T-helper 22 cell (primary cell): ENCODE measurements around the gene FRMD8.
"Not testable (repeated sequence)": the region's sequence is repeated elsewhere in the genome, so short reads cannot be mapped to it uniquely, and the experiment has no call there.

Experiments
- DNase-seq: peaks from one replicate; pipeline ENCODE4 v3.0.0-alpha.2; 2020; ENCODE audit warnings: low read depth

FRMD8 gene

DNA sequence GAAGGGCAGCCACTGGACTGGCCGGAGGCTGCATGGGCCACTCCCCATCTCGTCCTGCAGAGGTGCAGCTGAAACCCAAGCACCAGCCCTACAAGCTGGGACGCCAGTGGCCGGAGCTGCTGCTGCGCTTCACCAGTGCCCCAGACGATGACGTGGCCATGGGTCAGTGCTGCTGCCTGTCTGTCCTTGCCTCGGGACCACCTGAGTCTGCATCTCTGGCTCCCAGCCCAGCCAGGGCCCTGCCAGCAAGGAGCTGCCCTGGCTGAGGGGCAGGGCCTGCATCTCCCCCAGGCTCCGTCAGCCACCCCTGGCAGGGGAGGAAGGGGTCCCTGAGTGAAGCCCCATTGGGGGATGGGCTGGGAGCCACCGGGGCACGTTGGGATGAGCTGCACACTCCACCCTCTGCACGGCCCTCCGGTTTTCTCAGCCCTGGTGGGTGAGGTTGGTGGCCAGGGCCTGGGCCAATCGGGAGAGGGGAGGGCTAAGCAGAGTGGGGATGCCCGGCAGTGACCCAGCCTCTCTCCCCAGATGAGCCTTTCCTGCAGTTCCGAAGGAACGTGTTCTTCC lies 7.2 kb downstream of the FRMD8 start:
- no peak for DNase-seq

DNA sequence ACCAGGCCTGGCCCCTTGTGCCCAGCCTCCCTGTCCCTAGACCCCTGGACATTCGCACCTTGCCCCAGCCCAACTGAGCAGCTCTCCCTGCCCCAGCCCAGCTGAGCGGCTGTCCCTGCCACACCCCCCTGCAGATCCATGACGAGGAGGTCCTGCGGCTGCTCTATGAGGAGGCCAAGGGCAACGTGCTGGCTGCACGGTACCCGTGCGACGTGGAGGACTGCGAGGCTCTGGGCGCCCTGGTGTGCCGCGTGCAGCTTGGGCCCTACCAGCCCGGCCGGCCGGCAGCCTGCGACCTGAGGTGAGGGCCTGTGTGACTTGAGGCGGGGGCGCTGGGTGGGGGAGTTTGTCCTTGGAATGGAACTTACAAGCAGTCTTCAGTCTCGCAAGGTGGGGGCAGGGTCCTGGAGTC lies 7.7 kb downstream of the FRMD8 start:
- no peak for DNase-seq

DNA sequence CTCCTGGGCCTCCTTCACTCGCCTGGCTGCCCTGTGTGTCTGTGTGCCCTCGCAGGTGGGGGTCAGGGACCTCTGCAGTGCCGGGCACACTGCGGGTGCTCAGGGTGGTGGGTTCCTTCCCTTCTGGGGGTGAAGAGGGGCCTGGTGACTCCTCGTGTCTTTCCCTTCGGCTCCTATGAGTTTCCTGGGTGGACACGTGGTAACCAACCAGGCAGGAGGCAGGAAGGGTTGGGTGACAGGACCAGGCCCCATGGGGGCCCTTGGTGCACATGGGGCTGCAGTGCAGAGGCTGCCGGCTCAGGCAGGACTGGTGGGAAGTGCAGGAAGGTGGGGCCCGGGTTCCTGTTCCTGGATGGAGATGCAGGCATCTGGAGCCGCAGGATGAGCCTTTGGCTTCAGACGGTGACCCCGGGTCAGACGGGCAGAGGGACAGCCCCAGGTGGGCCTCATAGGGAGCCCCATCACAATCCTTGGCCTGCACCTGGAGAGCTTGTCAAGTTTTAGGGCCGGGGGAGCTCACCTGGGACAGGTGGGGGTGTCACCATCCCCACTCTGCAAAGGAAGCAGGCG lies 9.6 kb downstream of the FRMD8 start:
- no peak for DNase-seq

DNA sequence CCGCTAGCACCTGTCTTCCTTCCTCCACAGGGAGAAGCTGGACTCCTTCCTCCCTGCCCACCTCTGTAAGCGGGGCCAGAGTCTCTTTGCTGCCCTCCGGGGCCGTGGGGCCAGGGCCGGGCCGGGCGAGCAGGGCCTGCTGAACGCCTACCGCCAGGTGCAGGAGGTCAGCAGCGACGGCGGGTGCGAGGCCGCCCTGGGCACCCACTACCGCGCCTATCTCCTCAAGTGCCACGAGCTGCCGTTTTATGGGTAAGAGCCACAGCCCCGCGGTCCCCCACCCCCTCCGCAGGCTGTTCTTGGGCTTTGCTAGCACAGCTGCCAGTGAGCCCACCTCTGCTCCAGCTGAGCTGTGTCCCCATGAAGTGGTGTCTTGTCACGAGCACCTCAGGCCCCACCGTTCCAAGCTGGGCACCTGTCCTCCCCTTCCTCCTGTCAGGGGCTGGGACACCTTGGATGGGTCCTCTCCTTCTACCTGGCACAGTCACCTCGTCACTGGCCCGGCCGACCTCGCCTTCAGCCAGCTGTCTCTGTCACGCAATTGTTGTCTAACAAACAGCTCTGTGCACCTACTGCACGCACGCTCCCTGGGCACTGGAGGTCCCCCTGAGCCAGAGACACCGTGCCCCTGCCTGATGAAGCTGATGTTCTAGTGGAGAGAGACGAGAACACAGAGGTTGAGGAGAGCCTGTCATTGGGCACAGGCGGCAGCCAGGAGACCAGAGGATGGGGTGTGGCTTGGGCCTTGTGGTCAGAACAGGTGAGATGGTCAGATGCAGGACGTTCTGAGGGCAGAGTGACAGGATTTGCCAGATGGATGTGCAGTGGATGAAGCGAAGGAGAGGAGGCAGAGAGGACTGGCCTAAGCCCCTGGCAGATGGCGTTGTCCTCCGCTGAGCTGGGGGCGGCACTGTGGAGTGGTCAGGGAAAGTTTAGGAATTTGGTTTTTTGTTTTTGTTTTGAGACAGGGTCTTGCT lies 10.6 kb downstream of the FRMD8 start:
- no peak for DNase-seq

DNA sequence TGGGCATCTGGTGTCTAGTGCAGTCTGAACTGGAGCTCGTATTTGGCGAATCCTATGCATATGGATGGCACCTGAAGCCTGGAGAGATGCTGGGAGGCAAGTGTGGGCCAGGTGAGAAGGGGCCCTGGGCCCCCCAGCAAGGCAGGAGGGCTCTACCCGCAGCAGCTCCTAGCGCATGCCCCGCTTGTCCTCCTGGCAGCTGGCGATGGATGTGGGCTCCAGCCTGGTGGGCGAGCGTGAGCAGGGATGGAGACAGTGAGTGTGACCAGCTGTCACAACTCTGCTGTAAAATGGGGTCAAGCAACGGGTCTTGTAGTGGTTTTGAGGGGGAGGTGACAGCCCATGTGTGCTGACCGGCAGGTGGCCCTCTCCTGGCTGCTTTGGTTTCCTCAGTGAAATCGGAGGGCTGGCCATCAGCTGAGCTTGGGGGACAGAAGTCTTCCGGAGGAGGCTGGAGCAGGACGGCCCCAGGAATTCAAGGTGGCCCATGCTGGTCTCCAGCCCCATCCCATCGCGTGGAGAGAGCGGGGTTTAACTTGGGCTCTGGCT lies 12.0 kb downstream of the FRMD8 start:
- DNase-seq, result no peak

DNA sequence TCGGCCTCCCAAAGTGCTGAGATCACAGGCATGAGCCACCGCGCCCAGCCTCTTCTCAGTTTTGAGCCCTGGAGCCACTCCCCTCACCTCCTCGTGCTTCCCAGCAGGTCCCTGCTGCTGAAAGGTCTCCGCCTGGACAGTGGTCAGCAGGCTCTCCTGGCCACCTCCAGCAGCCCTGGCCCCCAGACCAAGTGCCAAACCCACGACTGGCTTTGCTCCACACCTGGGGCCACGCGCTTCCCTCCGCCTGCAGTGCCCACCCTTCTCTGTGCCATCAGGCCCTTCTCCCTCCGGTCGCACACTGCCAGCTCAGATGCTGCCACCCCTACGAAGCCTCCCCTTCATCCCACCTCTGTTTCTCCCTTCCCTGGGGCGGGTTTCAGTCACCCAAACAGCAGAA lies 12.8 kb downstream of the FRMD8 start:
- no peak for DNase-seq

DNA sequence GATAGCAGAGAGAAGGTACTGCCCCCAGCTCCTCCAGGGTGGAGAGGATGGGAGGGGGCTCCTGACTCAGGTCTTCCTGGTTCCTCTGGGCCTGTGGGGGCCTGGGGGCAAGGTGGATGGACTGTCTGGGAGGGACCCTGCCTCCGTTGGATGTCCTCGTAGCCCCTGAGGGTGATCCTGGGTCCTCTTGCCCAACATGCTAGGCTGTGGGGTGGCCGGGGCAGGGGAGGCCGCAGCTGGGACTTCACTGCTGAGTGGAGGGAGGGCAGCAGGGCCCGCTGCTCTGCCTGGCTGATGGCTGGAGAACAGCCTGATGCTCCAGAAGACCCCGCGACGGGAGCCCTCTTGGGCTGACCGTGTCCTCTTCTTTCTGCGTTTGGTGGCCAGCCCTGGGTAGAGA lies 13.4 kb downstream of the FRMD8 start:
- DNase-seq, result no peak

DNA sequence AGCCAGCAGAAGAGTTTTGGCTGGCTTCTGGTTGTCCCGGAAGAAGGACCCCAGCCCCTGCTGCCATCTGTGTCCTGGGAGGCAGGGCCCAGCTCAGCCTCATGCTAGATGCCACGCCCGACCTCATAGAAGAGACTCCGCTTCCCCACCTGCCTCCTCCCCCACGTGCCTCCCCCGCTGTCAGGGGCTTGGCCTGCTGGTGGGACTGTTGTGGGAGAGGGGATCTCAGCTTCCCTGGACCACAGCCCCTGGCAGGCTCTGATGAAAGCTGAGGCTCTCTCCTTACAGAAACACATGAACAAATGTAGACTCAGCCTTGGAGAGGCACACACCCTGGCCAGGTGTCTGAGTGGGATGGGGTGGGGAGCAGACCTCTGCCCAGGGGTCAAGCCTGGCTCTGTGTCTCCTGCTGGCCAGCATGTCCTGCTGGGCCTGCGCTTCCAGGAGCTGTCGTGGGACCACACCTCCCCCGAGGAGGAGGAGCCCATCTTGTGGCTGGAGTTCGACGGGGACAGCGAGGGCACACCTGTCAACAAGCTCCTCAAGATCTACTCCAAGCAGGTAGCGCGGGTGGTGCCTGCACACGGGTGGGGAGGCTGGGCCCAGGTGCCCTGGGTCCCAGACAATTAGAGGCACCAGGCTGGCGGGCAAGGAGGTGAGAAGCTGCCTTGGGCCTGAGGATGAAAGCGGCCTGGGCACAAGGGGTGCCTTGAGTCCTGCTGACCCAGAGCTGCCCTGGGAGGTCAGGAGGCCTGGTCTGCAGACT lies 14.1 kb downstream of the FRMD8 start:
- no peak for DNase-seq

DNA sequence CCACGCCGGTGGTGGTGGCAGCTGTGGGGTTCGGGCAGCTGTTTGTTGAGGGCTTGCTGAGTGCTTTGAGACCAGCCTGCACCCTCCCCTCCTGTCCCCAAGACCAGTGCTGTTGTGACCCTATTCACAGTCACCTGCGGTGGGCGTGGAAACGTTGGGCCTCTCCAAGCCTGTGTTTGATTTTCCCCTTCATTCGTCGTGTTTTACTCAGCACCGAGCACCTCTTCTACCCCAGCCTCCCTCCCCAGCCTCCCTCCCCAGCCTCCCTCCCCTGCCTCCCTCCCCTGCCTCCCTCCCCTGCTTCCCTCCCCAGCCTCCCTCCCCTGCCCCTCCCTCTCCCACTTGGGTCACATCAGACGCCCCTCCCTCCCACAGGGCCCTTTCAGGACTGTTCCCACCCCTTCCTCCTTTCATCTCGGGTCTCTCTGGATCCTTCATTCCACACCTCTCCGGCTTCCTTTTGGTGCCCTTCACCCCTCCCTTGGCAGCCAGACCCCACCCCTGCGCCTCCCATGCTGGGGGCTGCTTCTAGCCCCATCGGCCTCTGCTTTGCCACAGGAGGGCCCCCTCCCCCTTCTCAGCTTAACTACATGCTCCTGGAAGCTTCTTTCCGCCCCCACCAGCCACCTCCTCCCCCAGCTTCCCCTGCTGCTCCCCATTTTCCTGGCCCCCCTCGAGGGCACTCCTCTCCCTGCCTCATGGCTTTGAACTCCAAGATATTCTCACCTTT lies 14.8 kb downstream of the FRMD8 start:
- no peak for DNase-seq

DNA sequence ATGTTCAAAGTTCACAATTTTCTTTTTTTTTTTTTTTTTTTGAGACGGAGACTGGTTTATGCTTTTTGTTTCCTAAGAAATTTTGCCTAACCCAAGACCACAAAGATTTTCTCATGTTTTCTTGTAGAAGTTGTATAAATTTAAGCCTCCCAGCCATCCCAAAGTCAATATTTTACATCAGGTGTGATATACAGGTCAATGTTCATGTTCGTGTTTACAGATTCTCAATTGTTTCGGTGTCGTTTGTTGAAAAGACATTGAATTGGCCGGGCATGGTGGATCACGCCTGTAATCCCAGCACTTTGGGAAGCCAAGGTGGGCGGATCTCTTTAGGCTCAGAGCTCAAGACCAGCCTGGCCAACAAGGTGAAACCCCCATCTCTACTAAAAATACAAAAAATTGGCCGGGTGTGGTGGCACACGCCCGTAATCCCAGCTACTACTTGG lies 15.4 kb downstream of the FRMD8 start:
- no peak for DNase-seq

DNA sequence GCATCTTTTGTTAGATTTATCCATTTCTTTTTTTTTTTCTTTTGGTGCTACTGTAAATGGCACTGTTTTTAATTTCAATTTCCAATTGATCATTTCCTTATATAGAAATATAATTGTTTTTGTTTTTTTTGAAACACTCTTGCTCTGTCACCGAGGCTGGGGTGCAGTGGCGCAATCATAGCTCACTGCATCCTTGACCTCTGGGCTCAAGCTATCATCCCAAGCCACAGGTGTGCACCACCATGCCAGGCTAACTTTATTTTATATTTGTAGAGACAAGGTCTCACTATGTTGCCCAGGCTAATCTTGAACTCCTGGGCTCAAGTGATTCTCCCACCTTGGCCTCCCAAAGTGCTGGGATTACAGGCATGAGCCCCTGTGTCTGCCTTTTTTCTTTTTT lies 16.4 kb downstream of the FRMD8 start:
- DNase-seq, result no peak

DNA sequence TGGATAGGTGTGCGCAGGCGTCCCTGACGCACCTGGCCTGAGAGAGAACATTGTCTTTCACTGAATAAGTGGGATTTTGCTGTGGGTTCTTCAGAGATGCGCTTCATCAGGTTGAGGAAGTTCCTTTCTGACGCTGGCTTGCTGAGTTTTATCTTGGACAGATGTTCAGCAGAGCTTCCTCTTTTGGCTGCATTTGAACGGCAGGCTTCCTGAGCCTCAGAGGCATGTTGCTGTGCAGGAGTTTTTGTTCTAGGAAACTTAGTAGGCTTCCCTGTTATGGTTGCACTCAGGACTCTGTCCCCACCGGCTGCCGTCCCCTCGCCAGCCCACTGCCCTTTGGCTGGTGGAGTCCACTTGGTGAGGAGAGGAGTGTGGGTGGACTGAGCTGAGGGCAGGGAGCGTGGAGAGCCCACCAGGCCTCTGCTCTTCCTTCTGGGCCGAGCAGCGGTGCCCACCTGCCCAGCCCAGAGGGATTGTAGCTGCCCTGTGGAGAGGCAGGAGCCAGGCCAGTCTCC lies 17.2 kb downstream of the FRMD8 start:
- DNase-seq, result no peak

DNA sequence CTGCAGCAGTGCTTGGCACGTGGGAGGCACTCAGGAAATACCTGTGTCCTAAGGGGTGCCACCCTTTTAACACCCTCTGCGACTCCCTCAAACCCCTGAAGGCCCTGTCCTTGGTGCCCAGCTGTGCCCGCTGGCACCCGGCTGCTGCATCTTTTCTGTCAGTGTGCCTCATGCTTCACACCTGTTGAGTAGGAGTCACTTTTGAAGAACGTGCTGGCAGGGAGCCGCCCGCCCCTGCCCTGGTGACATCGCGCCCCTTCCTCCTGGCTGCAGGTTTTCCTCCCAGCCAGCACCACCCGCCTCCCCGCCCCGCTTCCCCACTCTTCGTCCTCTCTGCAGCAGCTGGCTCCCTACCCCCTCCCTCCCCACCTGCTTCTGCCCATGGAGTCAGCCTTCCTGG lies 17.8 kb downstream of the FRMD8 start:
- no peak for DNase-seq

DNA sequence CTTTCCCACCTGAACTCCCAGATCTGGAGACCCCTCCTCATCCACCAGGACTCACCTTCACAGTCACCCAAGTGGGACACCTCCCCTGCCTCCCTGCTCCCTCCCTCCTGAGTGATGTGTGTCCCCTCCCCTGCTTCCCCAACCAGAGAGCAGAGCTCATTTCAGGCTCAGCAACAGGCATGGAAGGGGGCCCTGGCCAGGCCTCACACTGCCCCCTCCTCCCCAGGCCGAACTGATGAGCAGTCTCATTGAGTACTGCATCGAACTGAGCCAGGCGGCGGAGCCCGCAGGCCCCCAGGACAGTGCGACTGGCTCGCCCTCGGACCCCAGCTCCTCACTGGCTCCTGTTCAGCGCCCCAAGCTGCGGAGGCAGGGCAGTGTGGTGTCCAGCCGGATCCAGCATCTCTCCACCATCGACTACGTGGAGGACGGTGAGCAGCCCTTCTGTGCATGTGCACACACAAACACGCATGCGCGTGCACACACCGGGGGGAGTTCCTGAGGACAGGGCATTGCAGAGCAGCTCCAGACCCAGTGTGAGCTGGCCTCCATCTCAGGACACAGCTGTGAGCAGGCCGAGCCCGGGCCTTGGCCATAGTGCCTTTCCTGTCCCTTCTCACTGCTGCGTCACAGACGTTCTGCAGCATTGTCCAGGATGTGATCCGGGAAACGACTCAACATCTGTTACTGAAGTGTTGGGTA lies 18.4 kb downstream of the FRMD8 start:
- no peak for DNase-seq

DNA sequence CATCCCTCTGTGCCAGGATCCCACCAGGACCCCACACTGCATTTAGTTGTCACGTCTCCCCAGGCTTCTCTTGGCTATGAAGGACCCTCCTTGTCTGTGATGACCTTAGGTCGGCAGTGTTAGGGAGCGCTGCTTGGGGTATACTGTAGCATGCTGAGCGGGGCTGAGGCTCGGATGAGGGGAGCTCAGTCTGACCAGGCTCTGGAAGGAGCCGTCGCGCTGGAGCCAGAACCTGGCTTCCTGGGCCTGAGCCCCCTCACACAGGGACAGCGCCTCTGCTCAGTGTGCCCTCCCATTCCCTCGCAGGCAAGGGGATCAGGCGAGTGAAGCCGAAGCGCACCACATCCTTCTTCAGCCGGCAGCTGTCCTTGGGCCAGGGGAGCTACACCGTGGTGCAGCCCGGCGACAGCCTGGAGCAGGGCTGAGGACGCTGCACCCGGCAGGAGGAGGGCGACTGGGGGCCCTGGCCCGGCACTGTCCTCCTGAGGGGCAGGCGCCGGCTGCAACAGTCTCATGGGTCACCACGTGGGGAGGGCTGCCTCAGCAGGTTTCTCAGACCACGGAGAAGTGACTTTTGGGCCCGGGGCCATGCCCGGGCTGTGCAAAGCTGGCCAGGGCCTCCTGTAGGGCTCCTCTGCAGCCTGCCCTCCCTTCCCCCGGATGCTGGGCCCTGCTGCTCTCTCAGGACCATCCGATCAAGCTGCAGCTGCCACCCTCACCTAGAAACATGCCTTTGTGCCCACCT lies 24.7 kb downstream of the FRMD8 start:
- no peak for DNase-seq

DNA sequence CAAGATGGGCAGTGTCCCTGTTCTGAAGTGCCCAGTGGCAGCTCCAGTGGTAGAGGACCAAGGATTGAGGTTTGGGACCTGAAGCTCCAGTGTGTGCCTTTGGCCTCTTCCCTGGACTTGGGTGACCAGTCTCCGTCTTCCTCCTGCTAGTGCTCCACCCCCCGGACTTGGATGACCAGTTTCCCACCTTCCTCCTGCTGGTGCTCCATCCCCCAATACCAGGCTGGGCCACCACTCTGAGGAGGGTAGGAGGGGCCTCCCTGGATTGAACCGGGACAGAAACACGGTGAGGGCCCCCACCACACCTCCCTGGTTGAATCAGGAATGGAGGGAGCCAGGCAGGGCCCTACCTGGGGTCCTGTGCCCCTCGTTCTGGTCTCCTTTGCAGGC lies 25.2 kb downstream of the FRMD8 start:
- no peak for DNase-seq

DNA sequence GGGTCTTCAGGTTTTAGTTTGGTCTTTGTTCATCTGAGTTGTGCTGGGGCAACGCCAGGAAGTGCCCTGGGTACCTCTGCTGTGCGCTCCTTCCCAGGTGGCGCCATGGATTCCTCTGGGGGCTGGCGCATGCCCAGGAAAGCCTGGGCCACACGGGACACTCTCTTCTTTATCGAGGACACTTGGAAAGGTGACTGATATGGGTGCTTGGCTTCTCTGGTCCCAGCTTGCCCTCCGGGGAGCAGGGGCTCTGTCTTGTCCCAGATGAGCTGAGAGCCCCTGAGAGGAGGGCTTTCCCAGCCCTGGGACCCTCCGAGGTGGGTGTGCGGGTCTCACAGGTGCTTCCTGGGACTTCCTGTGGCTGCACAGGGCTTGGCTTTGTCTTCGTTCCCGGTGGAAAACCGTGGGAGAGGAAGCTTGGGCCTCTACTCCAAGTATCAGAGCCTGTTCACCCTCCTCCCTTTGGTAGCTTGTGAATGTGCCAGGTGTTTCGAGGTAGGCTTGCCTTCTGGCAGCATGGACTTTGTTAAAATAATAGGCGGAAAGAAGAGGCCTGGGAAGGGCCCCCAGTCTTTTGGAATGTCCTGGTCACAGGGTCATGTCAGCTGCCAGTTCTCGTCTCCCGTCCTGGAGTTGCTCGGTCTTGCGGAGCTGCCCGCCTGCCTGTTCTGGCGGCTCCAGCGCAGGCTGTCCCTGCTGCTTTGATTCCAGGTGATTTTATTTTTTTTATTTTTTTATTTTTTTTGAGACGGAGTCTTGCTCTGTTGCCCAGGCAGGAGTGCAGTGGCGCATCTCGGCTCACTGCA lies 26.0 kb downstream of the FRMD8 start:
- no peak for DNase-seq

DNA sequence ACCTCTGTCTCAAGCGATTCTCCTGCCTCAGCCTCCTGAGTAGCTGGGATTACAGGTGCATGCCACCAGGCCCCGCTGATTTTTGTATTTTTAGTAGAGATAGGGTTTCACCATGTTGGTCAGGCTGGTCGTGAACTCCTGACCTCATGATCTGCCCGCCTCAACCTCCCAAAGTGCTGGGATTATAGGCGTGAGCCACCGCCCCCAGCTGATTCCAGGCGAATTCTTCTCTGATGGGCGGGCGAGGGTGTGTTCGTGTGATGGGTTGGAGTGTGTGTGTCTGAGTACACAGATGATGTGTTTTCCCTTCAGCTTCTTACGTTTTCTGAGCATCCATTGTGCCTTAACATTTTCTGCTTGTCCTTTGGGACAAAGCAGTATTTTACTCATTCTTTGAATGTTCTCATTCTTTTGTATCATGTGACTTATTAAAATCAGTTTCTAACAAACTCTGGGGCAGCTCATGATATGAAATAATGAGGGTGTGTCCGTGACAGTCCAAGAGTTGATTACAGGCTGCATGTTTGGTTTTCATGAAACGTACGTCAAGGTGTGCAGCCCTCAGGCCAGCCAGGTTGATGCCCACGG lies 26.7 kb downstream of the FRMD8 start:
- not testable (repeated sequence) for DNase-seq
